ENCODE results near the gene TMEM135. TPM values are rescaled to one million over a fixed set of nuclear protein-coding genes. Genes with fewer than 3 reads are reported as not detected.

Gene TMEM135
- total RNA-seq, 3 donors from 2014 or later, result 38.3 to 46.8 (median 43.2) TPM

GRCh38 chr11:87190071-87190470 lies 152.3 kb downstream of the TMEM135 start:
- intact Hi-C loops (cut with DNase I; ENCODE audit: low total_unique reads), result no loop called here
- no peak for DNase-seq (ENCODE audit: low spot score in 2 of 2)
- Histone ChIP-seq H3K36me3 (no peaks in the 10 kb centered on the region), H3K4me1 (no peaks in the 10 kb centered on the region), H3K9me3 (no peaks in the 10 kb centered on the region), H3K27me3 (no peaks in the 10 kb centered on the region), H3K27ac (no peak overlapping the region), H3K4me3 (no peak overlapping the region)
- TF ChIP-seq POLR2AphosphoS5 (IDR thresholded peaks at IDR 0.05) (no peak), CTCF (IDR thresholded peaks at IDR 0.05) (no peak), POLR2A (IDR thresholded peaks at IDR 0.05) (no peak)

GRCh38 chr11:87193756-87194470 lies 156.2 kb downstream of the TMEM135 start:
- H3K4me3 ChIP-seq, result no peak overlapping the region
- no peaks in the 10 kb centered on the region for H3K27me3 ChIP-seq
- H3K4me1 ChIP-seq, result no peaks in the 10 kb centered on the region
- TF ChIP-seq CTCF (IDR thresholded peaks at IDR 0.05), result no peak
- TF ChIP-seq POLR2A (IDR thresholded peaks at IDR 0.05), result no peak
- no peak for TF ChIP-seq POLR2AphosphoS5 (IDR thresholded peaks at IDR 0.05)
- DNase-seq (ENCODE audit: low spot score in 2 of 2), result no peak
- no peaks in the 10 kb centered on the region for H3K36me3 ChIP-seq
- intact Hi-C loops (cut with DNase I; ENCODE audit: low total_unique reads), result no loop called here
- H3K9me3 ChIP-seq, result no peaks in the 10 kb centered on the region
- no peak overlapping the region for H3K27ac ChIP-seq

- Histone ChIP-seq H3K4me3 (no peak overlapping the region), H3K36me3 (no peaks in the 10 kb centered on the region), H3K27me3 (no peaks in the 10 kb centered on the region), H3K27ac (no peak overlapping the region), H3K9me3 (no peaks in the 10 kb centered on the region), H3K4me1 (no peaks in the 10 kb centered on the region)
- TF ChIP-seq CTCF (IDR thresholded peaks at IDR 0.05) (no peak), POLR2A (IDR thresholded peaks at IDR 0.05) (no peak)
- DNase-seq (ENCODE audit: low spot score in 2 of 2), result no peak
- intact Hi-C loops (cut with DNase I; ENCODE audit: low total_unique reads), result no loop called here
These were observed 157.5 kb downstream of the TMEM135 start for GRCh38 chr11:87194985-87195820.

- no peaks in the 10 kb centered on the region for H3K9me3 ChIP-seq
- H3K27me3 ChIP-seq, result no peaks in the 10 kb centered on the region
- TF ChIP-seq POLR2A (IDR thresholded peaks at IDR 0.05) (no peak), CTCF (IDR thresholded peaks at IDR 0.05) (no peak), POLR2AphosphoS5 (IDR thresholded peaks at IDR 0.05) (no peak)
- DNase-seq (ENCODE audit: low spot score in 2 of 2), result no peak
- H3K4me3 ChIP-seq, result no peak overlapping the region
- intact Hi-C loops (cut with DNase I; ENCODE audit: low total_unique reads), result no loop called here
- H3K4me1 ChIP-seq, result no peaks in the 10 kb centered on the region
- H3K36me3 ChIP-seq, result no peaks in the 10 kb centered on the region
- no peak overlapping the region for H3K27ac ChIP-seq
These were observed 160.6 kb downstream of the TMEM135 start for GRCh38 chr11:87198266-87198881.

GRCh38 chr11:87201376-87201775 lies 163.6 kb downstream of the TMEM135 start:
- TF ChIP-seq CTCF (IDR thresholded peaks at IDR 0.05) (no peak), POLR2AphosphoS5 (IDR thresholded peaks at IDR 0.05) (no peak), POLR2A (IDR thresholded peaks at IDR 0.05) (no peak)

More at GRCh38 chr11:87201376-87201775, 163.6 kb downstream of the TMEM135 start:
- intact Hi-C loops (cut with DNase I; ENCODE audit: low total_unique reads), result no loop called here
- H3K27me3 ChIP-seq, result no peaks in the 10 kb centered on the region
- H3K4me1 ChIP-seq, result no peaks in the 10 kb centered on the region
- no peak overlapping the region for H3K4me3 ChIP-seq
- no peak overlapping the region for H3K27ac ChIP-seq
- H3K9me3 ChIP-seq, result no peaks in the 10 kb centered on the region
- H3K36me3 ChIP-seq, result no peaks in the 10 kb centered on the region
- no peak for DNase-seq (ENCODE audit: low spot score in 2 of 2)

Measured in breast epithelium (tissue), 4 donors.